Progenitor cell of endocrine pancreas (in vitro differentiated cells): ENCODE results near the gene ZNF544. TPM values are rescaled to one million over a fixed set of nuclear protein-coding genes. Genes with fewer than 3 reads are reported as not detected.

Source experiments
- DNase-seq: peaks from one replicate; pipeline ENCODE4 v3.0.0; 2021; ENCODE audit warnings: low spot score; ENCODE audit not compliant: unreplicated experiment
- H3K27ac Mint-ChIP-seq: 2 replicates; pipeline ENCODE4 v1.8.0; 2021; ENCODE audit warnings: mild to moderate bottlenecking, moderate library complexity, mixed read lengths
- H3K27me3 Mint-ChIP-seq: 2 replicates; pipeline ENCODE4 v1.8.0; 2021; ENCODE audit warnings: mixed read lengths
- H3K36me3 Mint-ChIP-seq: 2 replicates; pipeline ENCODE4 v1.8.0; 2022; ENCODE audit warnings: mixed read lengths; ENCODE audit not compliant: insufficient read depth
- H3K4me1 Mint-ChIP-seq: 2 replicates; pipeline ENCODE4 v1.8.0; 2021; ENCODE audit warnings: low read depth, mixed read lengths
- H3K4me3 Mint-ChIP-seq: 2 replicates; pipeline ENCODE4 v1.8.0; 2021; ENCODE audit warnings: low read depth, mild to moderate bottlenecking, moderate library complexity, mixed read lengths
- H3K9me3 Mint-ChIP-seq: 2 replicates; pipeline ENCODE4 v1.8.0; 2021; ENCODE audit warnings: low read depth, mixed read lengths
- CTCF ChIP-seq: fragments of 200-600 bp; sonication (generic); IDR thresholded peaks from one replicate; pipeline ENCODE4 v1.5.0; 2021; ENCODE audit warnings: antibody characterized with exemption, mild to moderate bottlenecking; ENCODE audit not compliant: unreplicated experiment
- total RNA-seq: library from RNA; stranded (reverse); gene quantifications from 2 replicates; pipeline ENCODE4 v1.2.1, GENCODE V29; 2021

Gene ZNF544
- total RNA-seq, 1 donor from 2014 or later = 61.0 TPM

GRCh38 chr19:58227964-58228584 lies 640 bp upstream of the ZNF544 start:
- Mint-ChIP-seq H3K27me3 (no peaks in the 10 kb centered on the region), H3K36me3 (peaks cover 32% of the 10 kb centered on the region), H3K27ac (peak overlapping the region; percentile 99), H3K4me1 (peaks cover 20% of the 10 kb centered on the region), H3K4me3 (peak overlapping the region; percentile 91), H3K9me3 (peaks cover 9% of the 10 kb centered on the region)
- no peak for DNase-seq
- no peak for TF ChIP-seq CTCF

- DNase-seq = no peak
- peak overlapping the region; percentile 91 for H3K4me3 Mint-ChIP-seq
Measured at GRCh38 chr19:58229255-58229639, 533 bp downstream of the ZNF544 start.

GRCh38 chr19:58237324-58237723 lies 8.6 kb downstream of the ZNF544 start:
- H3K4me3 Mint-ChIP-seq = no peak overlapping the region
- peaks cover 12% of the 10 kb centered on the region for H3K9me3 Mint-ChIP-seq
- H3K27me3 Mint-ChIP-seq = no peaks in the 10 kb centered on the region
- TF ChIP-seq CTCF = no peak
- H3K36me3 Mint-ChIP-seq = peaks cover 72% of the 10 kb centered on the region
- H3K27ac Mint-ChIP-seq = no peak overlapping the region
- no peaks in the 10 kb centered on the region for H3K4me1 Mint-ChIP-seq
- DNase-seq = no peak

More at GRCh38 chr19:58229255-58229639, 533 bp downstream of the ZNF544 start:
- peaks cover 43% of the 10 kb centered on the region for H3K36me3 Mint-ChIP-seq
- peaks cover 9% of the 10 kb centered on the region for H3K9me3 Mint-ChIP-seq
- peaks cover 20% of the 10 kb centered on the region for H3K4me1 Mint-ChIP-seq
- no peaks in the 10 kb centered on the region for H3K27me3 Mint-ChIP-seq
- peak; percentile 53 for TF ChIP-seq CTCF
- H3K27ac Mint-ChIP-seq = peak overlapping the region; percentile 99

GRCh38 chr19:58243351-58243750 lies 14.6 kb downstream of the ZNF544 start:
- H3K4me1 Mint-ChIP-seq = no peaks in the 10 kb centered on the region
- H3K27ac Mint-ChIP-seq = no peak overlapping the region
- H3K4me3 Mint-ChIP-seq = no peak overlapping the region
- H3K9me3 Mint-ChIP-seq = peaks cover 38% of the 10 kb centered on the region
- H3K27me3 Mint-ChIP-seq = no peaks in the 10 kb centered on the region
- peaks cover 94% of the 10 kb centered on the region for H3K36me3 Mint-ChIP-seq
- no peak for TF ChIP-seq CTCF
- DNase-seq = no peak

- Mint-ChIP-seq H3K36me3 (peaks cover 98% of the 10 kb centered on the region), H3K4me3 (no peak overlapping the region), H3K27ac (no peak overlapping the region), H3K27me3 (no peaks in the 10 kb centered on the region), H3K9me3 (peaks cover 46% of the 10 kb centered on the region), H3K4me1 (no peaks in the 10 kb centered on the region)
- no peak for TF ChIP-seq CTCF
- DNase-seq = no peak
Measured at GRCh38 chr19:58248886-58249285, 20.2 kb downstream of the ZNF544 start.
